ENCODE data around the gene NUP214.

GRCh38 chr9:131263701-131264100 lies 138.3 kb downstream of the NUP214 start:
- TF ChIP-seq POLR2A (IDR thresholded peaks at IDR 0.05; ENCODE audit: low read length) (no peak), GATA1 (IDR thresholded peaks at IDR 0.05; ENCODE audit: low read depth, low read length) (no peak)
